H1 (cell line): ENCODE results near the gene NDUFS8.

Experiments
- ASH2L ChIP-seq: fragments of 200-600, 300-600 bp; sonication (generic); IDR thresholded peaks from one replicate; pipeline ENCODE4 v1.7.1; 2017; ENCODE audit warnings: low read length
- CEBPB ChIP-seq: IDR thresholded peaks from 2 replicates; pipeline ENCODE4 v1.6.1; 2012; ENCODE audit warnings: low read depth, low read length
- CTCF ChIP-seq, 3 experiments: IDR thresholded peaks; 1 replicate in 2 of 3; 2 replicates in 1 of 3; pipeline versions ENCODE4 v1.5.1 to v1.6.1; 2011; ENCODE audit warnings: low read length in 3 of 3, mild to moderate bottlenecking in 3 of 3, inconsistent platforms in 2 of 3, low read depth in 1 of 3, moderate library complexity in 1 of 3; ENCODE audit not compliant: insufficient read depth in 1 of 3; ENCODE audit errors: control extremely low read depth in 1 of 3
- EGR1 ChIP-seq: IDR thresholded peaks from 2 replicates; pipeline ENCODE4 v1.6.1; 2011; ENCODE audit warnings: low read depth, low read length, borderline replicate concordance
- EZH2 ChIP-seq: fragments of 200-600 bp; sonication (generic); IDR thresholded peaks from 2 replicates; pipeline ENCODE4 v1.7.1; 2012; ENCODE audit warnings: low read depth, mild to moderate bottlenecking, moderate library complexity, low read length, inconsistent platforms; ENCODE audit not compliant: severe bottlenecking
- FOSL1 ChIP-seq: IDR thresholded peaks from 2 replicates; pipeline ENCODE4 v1.6.1; 2011; ENCODE audit warnings: mild to moderate bottlenecking, low read depth, low read length, moderate library complexity; ENCODE audit not compliant: insufficient read depth
- GABPA ChIP-seq: IDR thresholded peaks from 2 replicates; pipeline ENCODE4 v1.6.1; 2011; ENCODE audit warnings: mild to moderate bottlenecking, low read length, moderate library complexity, borderline replicate concordance; ENCODE audit not compliant: insufficient read depth
- HDAC6 ChIP-seq: IDR thresholded peaks from one replicate; pipeline ENCODE4 v1.7.1; 2012; ENCODE audit warnings: low read depth, mild to moderate bottlenecking, inconsistent platforms, low read length, moderate library complexity
- JUND ChIP-seq: IDR thresholded peaks from 2 replicates; pipeline ENCODE4 v1.6.1; 2011; ENCODE audit warnings: mild to moderate bottlenecking, improper control_type of control experiment, low read length
- POLR2A ChIP-seq, 2 experiments: IDR thresholded peaks; 1 replicate in 1 of 2; 2 replicates in 1 of 2; pipeline ENCODE4 v1.6.1; 2011; ENCODE audit warnings: low read depth in 2 of 2, low read length in 2 of 2, mild to moderate bottlenecking in 2 of 2; ENCODE audit errors: control extremely low read depth in 1 of 2
- RNF2 ChIP-seq: fragments of 200-900, 300-1000 bp; sonication (generic); IDR thresholded peaks from 2 replicates; pipeline ENCODE4 v1.7.1; 2016; ENCODE audit warnings: borderline replicate concordance, low read depth, mild to moderate bottlenecking, antibody characterized with exemption, low read length; ENCODE audit not compliant: poor library complexity, severe bottlenecking; ENCODE audit errors: missing control alignments
- SAP30 ChIP-seq: fragments of 300-600 bp; sonication (generic); IDR thresholded peaks from 2 replicates; pipeline ENCODE4 v1.7.1; 2012; ENCODE audit warnings: low read length, moderate library complexity, mild to moderate bottlenecking, inconsistent platforms; ENCODE audit not compliant: insufficient read depth, insufficient replicate concordance

- TF ChIP-seq ASH2L (no peak), POLR2A (IDR thresholded peaks at IDR 0.05; ENCODE audit: control extremely low read depth in 1 of 2, low read depth in 2 of 2, low read length in 2 of 2) (no peak), CTCF (IDR thresholded peaks at IDR 0.05; ENCODE audit: control extremely low read depth in 1 of 3, insufficient read depth in 1 of 3, low read depth in 1 of 3, low read length in 3 of 3) (no peak), RNF2 (no peak), CEBPB (no peak), EZH2 (no peak), SAP30 (no peak), JUND (no peak), FOSL1 (no peak), GABPA (no peak), EGR1 (no peak), HDAC6 (no peak)
Observed at GRCh38 chr11:68018730-68019190, 11.7 kb upstream of the NDUFS8 start.
